Activated T-cell treated with anti-CD3 and anti-CD28 coated beads, Interleukin-2, amount 50 U/mL, for 24 hours (primary cell): ENCODE measurements around the gene FGF18.

Experiments
- DNase-seq: peaks from one replicate; pipeline ENCODE4 v3.0.0-alpha.2; 2020
- H3K27ac Mint-ChIP-seq: 2 replicates; pipeline ENCODE4 v1.8.0; 2020; ENCODE audit warnings: mild to moderate bottlenecking, mixed read lengths
- H3K27me3 Mint-ChIP-seq: 2 replicates; pipeline ENCODE4 v1.8.0; 2020; ENCODE audit warnings: mixed read lengths
- H3K36me3 Mint-ChIP-seq: 2 replicates; pipeline ENCODE4 v1.8.0; 2020; ENCODE audit warnings: low read depth, mixed read lengths
- H3K4me1 Mint-ChIP-seq: 2 replicates; pipeline ENCODE4 v1.8.0; 2020; ENCODE audit warnings: low read depth, mixed read lengths
- H3K4me3 Mint-ChIP-seq: 2 replicates; pipeline ENCODE4 v1.8.0; 2020; ENCODE audit warnings: mild to moderate bottlenecking, moderate library complexity, mixed read lengths
- H3K9me3 Mint-ChIP-seq: 2 replicates; pipeline ENCODE4 v1.8.0; 2020; ENCODE audit warnings: mixed read lengths

The FGF18 gene

GRCh38 chr5:171425596-171426244, 6.3 kb downstream of the FGF18 start:
- Mint-ChIP-seq H3K4me3 (no peak overlapping the region), H3K27ac (no peak overlapping the region), H3K9me3 (no peaks in the 10 kb centered on the region), H3K4me1 (peaks cover 4% of the 10 kb centered on the region), H3K27me3 (peaks cover 36% of the 10 kb centered on the region), H3K36me3 (no peaks in the 10 kb centered on the region)
- DNase-seq: no peak

GRCh38 chr5:171426266-171426665, 6.8 kb downstream of the FGF18 start:
- Mint-ChIP-seq H3K4me3 (no peak overlapping the region), H3K9me3 (no peaks in the 10 kb centered on the region), H3K4me1 (no peaks in the 10 kb centered on the region), H3K36me3 (no peaks in the 10 kb centered on the region), H3K27ac (no peak overlapping the region), H3K27me3 (peaks cover 31% of the 10 kb centered on the region)
- no peak for DNase-seq

DNA sequence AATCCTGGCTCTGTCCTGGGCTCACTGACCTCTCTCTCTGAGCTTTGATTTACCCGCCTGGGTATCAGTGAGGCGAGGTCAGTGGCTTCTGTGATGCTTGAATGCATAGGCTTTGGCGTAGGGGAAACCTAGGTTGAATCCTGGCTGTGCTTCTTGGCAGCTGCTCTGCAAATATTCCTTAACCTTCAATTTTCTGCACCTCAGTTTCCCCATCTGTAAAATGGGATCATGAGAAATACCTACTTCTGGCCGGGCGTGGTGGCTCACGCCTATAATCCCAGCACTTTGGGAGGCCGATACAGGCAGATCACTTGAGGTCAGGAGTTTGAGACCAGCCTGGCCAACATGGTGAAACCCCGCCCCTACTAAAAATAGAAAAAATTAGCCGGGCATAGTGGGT, 7.2 kb downstream of the FGF18 start:
- Mint-ChIP-seq H3K4me3 (no peak overlapping the region), H3K9me3 (no peaks in the 10 kb centered on the region), H3K27me3 (peaks cover 27% of the 10 kb centered on the region), H3K4me1 (no peaks in the 10 kb centered on the region), H3K27ac (no peak overlapping the region), H3K36me3 (no peaks in the 10 kb centered on the region)
- no peak for DNase-seq

- no peaks in the 10 kb centered on the region for H3K4me1 Mint-ChIP-seq
- H3K9me3 Mint-ChIP-seq: no peaks in the 10 kb centered on the region
- H3K27ac Mint-ChIP-seq: peak overlapping the region; percentile 18
- H3K27me3 Mint-ChIP-seq: peaks cover 18% of the 10 kb centered on the region
- no peaks in the 10 kb centered on the region for H3K36me3 Mint-ChIP-seq
- no peak overlapping the region for H3K4me3 Mint-ChIP-seq
- no peak for DNase-seq
These were observed 8.1 kb downstream of the FGF18 start for GRCh38 chr5:171427318-171428167.

- no peak overlapping the region for H3K4me3 Mint-ChIP-seq
- no peaks in the 10 kb centered on the region for H3K36me3 Mint-ChIP-seq
These were observed 8.8 kb downstream of the FGF18 start for GRCh38 chr5:171428168-171428696.

DNA sequence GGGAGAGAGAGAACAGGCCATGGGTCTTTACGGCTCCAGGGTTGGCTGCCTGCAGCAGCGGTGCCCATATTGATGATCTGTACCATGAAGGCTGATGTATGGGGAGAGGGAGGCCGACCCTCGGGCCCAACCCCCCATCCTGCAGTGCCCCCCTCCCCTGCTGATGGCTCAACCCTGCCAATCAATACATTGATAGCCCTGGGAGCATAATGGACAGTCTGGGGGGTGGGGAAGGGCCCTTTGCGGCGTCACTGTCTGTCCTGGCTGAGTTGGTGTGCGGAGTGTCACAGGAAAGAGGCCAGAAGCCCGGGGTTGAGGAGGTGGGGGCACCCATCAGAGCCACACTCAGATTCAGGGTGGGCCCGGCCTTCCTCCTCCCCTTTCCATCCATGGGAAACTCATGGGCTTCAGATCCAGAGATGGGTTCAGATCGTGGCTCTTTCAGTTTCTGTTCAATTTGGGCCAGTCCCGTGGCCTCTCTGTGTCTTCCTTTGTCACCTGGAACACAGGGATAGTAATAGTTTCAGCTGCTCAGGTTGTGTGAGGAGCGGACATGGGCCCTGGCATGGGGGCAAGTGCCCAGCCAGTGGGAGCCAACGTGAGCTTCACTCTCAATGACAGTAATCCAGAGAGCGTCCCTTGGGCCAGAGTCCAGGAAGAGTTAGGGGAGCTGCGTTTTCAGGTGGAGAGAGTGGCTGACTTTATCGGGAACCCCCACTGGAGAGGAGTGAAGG, 9.5 kb downstream of the FGF18 start:
- Mint-ChIP-seq H3K36me3 (no peaks in the 10 kb centered on the region), H3K27me3 (peaks cover 6% of the 10 kb centered on the region), H3K4me3 (no peak overlapping the region), H3K9me3 (no peaks in the 10 kb centered on the region), H3K4me1 (no peaks in the 10 kb centered on the region), H3K27ac (peak overlapping the region; percentile 29)
- no peak for DNase-seq

More at GRCh38 chr5:171428168-171428696, 8.8 kb downstream of the FGF18 start:
- H3K4me1 Mint-ChIP-seq: no peaks in the 10 kb centered on the region
- peaks cover 11% of the 10 kb centered on the region for H3K27me3 Mint-ChIP-seq
- peak overlapping the region; percentile 29 for H3K27ac Mint-ChIP-seq
- no peak for DNase-seq
- H3K9me3 Mint-ChIP-seq: no peaks in the 10 kb centered on the region

DNA sequence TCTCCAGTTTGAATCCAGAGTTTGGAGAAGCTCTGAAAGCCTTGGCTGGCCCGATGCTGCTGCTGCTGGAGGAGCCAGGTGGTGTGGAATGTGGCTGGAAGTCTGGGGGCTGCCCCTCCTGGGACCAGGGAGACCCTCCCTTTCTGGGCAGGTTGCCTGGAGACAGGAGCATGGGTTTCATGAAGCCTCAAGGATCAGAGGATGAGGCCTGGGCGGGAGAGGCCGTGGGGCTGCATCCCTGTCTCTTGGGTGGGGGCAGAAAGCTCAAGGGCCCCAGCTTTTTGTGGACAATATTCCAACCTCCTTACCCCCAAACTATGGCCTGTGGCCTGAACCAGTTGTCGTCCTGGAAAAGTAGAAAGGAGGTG, 10.1 kb downstream of the FGF18 start:
- no peak for DNase-seq
- H3K36me3 Mint-ChIP-seq: no peaks in the 10 kb centered on the region
- H3K9me3 Mint-ChIP-seq: no peaks in the 10 kb centered on the region
- H3K27ac Mint-ChIP-seq: no peak overlapping the region
- H3K27me3 Mint-ChIP-seq: peaks cover under 1% of the 10 kb centered on the region
- H3K4me1 Mint-ChIP-seq: no peaks in the 10 kb centered on the region
- H3K4me3 Mint-ChIP-seq: no peak overlapping the region

GRCh38 chr5:171431251-171431777, 11.9 kb downstream of the FGF18 start:
- no peak overlapping the region for H3K4me3 Mint-ChIP-seq
- H3K36me3 Mint-ChIP-seq: no peaks in the 10 kb centered on the region
- no peaks in the 10 kb centered on the region for H3K27me3 Mint-ChIP-seq
- no peaks in the 10 kb centered on the region for H3K9me3 Mint-ChIP-seq
- DNase-seq: no peak
- no peaks in the 10 kb centered on the region for H3K4me1 Mint-ChIP-seq
- H3K27ac Mint-ChIP-seq: no peak overlapping the region

DNA sequence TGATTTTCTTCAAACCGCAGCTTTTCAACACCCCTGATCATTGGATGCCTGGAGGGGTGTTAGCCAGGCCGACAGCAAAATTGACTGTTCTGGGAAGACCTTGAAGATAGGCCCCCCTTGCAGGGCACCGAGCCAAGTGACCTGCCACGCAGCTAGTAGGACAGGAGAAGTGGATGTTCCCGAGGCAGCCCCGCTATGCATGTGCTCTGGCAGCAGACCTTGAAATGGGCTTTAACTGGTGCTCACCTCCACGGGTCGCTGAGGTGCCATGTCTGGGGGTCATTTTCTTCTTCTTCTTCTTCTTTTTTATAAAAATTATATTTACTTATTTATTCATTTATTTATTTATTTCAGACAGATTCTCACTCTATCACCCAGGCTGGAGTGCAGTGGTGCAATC, 12.6 kb downstream of the FGF18 start:
- Mint-ChIP-seq H3K4me3 (no peak overlapping the region), H3K9me3 (no peaks in the 10 kb centered on the region), H3K27ac (no peak overlapping the region), H3K36me3 (no peaks in the 10 kb centered on the region), H3K4me1 (no peaks in the 10 kb centered on the region), H3K27me3 (no peaks in the 10 kb centered on the region)
- no peak for DNase-seq

DNA sequence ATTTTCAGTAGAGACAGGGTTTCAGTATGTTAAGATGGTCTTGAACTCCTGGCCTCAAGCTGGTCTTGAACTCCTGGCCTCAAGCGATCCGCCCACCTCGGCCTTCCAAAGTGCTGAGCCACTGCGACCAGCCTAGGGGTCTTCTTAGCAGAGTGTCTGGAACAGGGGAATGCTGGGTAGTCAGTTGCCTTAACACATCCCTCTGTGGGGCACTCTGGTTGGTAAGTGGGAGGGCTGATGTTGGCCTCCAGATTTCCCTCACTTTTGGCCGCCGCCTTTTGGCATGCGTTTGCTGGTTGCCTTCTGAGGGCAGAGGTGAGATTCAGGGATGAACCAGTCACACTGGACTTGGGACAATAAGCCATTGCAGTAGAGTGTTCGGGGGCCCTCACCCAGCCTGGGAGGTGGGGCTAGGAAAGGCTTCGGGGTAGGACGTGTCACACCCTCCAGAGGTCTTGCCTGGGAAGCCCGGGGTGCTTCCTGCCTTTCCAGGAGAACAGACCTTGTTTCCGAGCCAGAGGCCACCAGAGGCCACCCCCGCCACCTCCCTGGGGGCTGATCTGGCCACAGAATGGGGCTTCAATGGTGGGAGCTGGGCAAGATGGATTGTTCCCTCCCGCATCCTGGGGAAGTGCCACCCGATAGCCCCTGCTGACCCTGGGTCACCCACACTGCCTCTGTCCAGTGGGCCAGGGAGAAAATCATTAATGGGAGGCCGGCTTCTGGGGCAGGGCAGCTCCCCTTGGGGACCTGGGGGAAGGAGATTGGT, 13.3 kb downstream of the FGF18 start:
- Mint-ChIP-seq H3K27me3 (no peaks in the 10 kb centered on the region), H3K27ac (no peak overlapping the region), H3K4me3 (no peak overlapping the region), H3K36me3 (no peaks in the 10 kb centered on the region), H3K9me3 (no peaks in the 10 kb centered on the region), H3K4me1 (no peaks in the 10 kb centered on the region)
- no peak for DNase-seq

DNA sequence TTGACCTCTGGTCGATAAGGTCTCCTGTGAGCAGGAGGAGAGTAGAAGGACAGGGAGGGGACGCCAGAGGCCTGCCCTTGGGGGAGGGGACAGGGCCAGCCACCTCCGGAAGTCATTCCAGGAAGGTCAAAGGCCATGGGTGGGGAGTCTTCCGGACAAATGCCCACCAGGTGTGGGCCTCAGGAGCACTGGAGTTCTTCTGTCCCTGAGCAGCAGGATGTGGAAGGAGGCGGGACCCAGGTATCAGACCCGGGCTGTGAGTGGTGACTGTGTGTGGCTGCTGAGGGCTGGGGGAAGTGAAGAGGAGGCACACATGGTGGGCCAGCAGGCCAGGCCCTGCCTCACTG, 13.9 kb downstream of the FGF18 start:
- Mint-ChIP-seq H3K9me3 (no peaks in the 10 kb centered on the region), H3K4me3 (no peak overlapping the region), H3K27ac (no peak overlapping the region), H3K36me3 (no peaks in the 10 kb centered on the region), H3K27me3 (no peaks in the 10 kb centered on the region), H3K4me1 (no peaks in the 10 kb centered on the region)
- no peak for DNase-seq

GRCh38 chr5:171433982-171434676, 14.7 kb downstream of the FGF18 start:
- no peaks in the 10 kb centered on the region for H3K9me3 Mint-ChIP-seq
- DNase-seq: no peak
- no peaks in the 10 kb centered on the region for H3K27me3 Mint-ChIP-seq
- H3K4me1 Mint-ChIP-seq: no peaks in the 10 kb centered on the region
- H3K27ac Mint-ChIP-seq: no peak overlapping the region
- H3K36me3 Mint-ChIP-seq: no peaks in the 10 kb centered on the region
- no peak overlapping the region for H3K4me3 Mint-ChIP-seq

GRCh38 chr5:171434874-171435273, 15.4 kb downstream of the FGF18 start:
- H3K4me1 Mint-ChIP-seq: no peaks in the 10 kb centered on the region
- H3K27ac Mint-ChIP-seq: no peak overlapping the region
- no peak for DNase-seq
- H3K27me3 Mint-ChIP-seq: no peaks in the 10 kb centered on the region
- no peak overlapping the region for H3K4me3 Mint-ChIP-seq
- no peaks in the 10 kb centered on the region for H3K36me3 Mint-ChIP-seq
- H3K9me3 Mint-ChIP-seq: no peaks in the 10 kb centered on the region
